Measurements from ENCODE around the gene UBAP2L. TPM values are rescaled to one million over a fixed set of nuclear protein-coding genes. Genes with fewer than 3 reads are reported as not detected.

The UBAP2L gene
- total and polyA plus RNA-seq, 9 of the 15 experiments (the other 6 are each of a cell fraction or from before 2014, with no cell fraction given), result 75.0 to 245 (median 119) TPM

DNA sequence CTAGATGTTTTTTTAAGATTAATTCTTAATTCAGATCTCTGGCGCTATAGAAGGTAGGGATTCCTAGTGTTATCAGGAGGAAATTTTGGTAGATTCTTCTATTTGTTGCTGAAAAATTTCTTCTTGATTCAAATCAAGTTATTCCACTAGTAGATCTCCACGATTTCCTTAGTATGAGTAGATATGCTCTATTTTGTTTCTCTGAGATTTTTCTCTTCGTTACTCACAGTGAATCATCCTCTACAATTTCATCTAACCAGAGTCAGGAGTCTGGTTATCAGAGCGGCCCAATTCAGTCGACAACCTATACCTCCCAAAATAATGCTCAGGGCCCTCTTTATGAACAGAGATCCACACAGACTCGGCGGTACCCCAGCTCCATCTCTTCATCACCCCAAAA, 32.9 kb downstream of the UBAP2L start:
- BruUV-seq (replicated peaks), result no TSS peak
- in situ Hi-C loops (cut with MboI) (no loop called here), intact Hi-C loops (cut with micrococcal nuclease) (no loop called here)
- ChIA-PET CTCF (ENCODE audit: low intra/inter-chr PET ratio) (no interaction called here), POLR2A (interaction anchor here (0.5 kb wide), 1 partner anchor 210 kb away, joined by 3 read pairs; no protein-coding TSS in a partner anchor)
- H3K27me3 ChIP-seq (ENCODE audit: control insufficient read depth in 2 of 2, insufficient read depth in 2 of 2, low read length in 2 of 2), result no peaks in the 10 kb centered on the region
- FAIRE-seq (no peak), DNase-seq (ENCODE audit: extremely low read depth in 1 of 4, low spot score in 3 of 4) (no peak), ATAC-seq (no peak)
- no peak for TF ChIP-seq ZNF717 (CRISPR knock-in tag; IDR thresholded peaks at IDR 0.05)
- no peak for TF ChIP-seq SMC3 (conservative IDR thresholded peaks at IDR 0.05; ENCODE audit: insufficient read depth, low read depth, low read length)
- no peaks in the 10 kb centered on the region; a peak in 1 of 5 replicates for H3K4me1 ChIP-seq (replicated peaks in 1 of 2; ENCODE audit: control insufficient read depth in 2 of 2, insufficient read depth in 2 of 2, low read length in 2 of 2)
- H3K79me2 ChIP-seq (ENCODE audit: control insufficient read depth, insufficient read depth, low read length), result 0 out of 3 replicates have a peak, but pooled peaks cover 3% of the 10 kb centered on the region
- H3K4me3 ChIP-seq, result no peak overlapping the region
- H3K9me1 ChIP-seq (ENCODE audit: control insufficient read depth, insufficient read depth, low read length), result no peaks in the 10 kb centered on the region
- peaks cover 99% of the 10 kb centered on the region for H3K36me3 ChIP-seq (ENCODE audit: control insufficient read depth, insufficient read depth, low read length)
- H3K9ac ChIP-seq (ENCODE audit: insufficient read depth in 1 of 2, low read depth in 2 of 2, low read length in 2 of 2), result no peak overlapping the region
- H2AFZ ChIP-seq (ENCODE audit: low read depth, low read length), result no peak overlapping the region
- no peak overlapping the region for H3K4me2 ChIP-seq (ENCODE audit: insufficient read depth, low read length)
- no peak overlapping the region for H3K27ac ChIP-seq (ENCODE audit: extremely low read depth, low read depth, low read length)
- H4K20me1 ChIP-seq (replicated peaks; ENCODE audit: control insufficient read depth, insufficient read depth, low read length), result no peaks in the 10 kb centered on the region
- 88% methylated on average over 7 of the region's 7 CpGs for WGBS (ENCODE audit: insufficient coverage, low coverage, missing lambda C conversion rate)
- H3K9me3 ChIP-seq (replicated peaks; ENCODE audit: control insufficient read depth, insufficient read depth, low read depth, low read length), result no peaks in the 10 kb centered on the region

- no peak for FAIRE-seq
Measured at GRCh38 chr1:154256686-154257085, 35.9 kb downstream of the UBAP2L start.

More at GRCh38 chr1:154256686-154257085, 35.9 kb downstream of the UBAP2L start:
- Histone ChIP-seq H3K36me3 (ENCODE audit: control insufficient read depth, insufficient read depth, low read length) (peaks cover 99% of the 10 kb centered on the region), H2AFZ (ENCODE audit: low read depth, low read length) (no peak overlapping the region), H3K27ac (ENCODE audit: extremely low read depth, low read depth, low read length) (no peak overlapping the region), H3K9me1 (ENCODE audit: control insufficient read depth, insufficient read depth, low read length) (peaks cover 3% of the 10 kb centered on the region), H3K4me3 (no peak overlapping the region), H4K20me1 (replicated peaks; ENCODE audit: control insufficient read depth, insufficient read depth, low read length) (no peaks in the 10 kb centered on the region; the same call in 1 of the 2 replicates), H3K9me3 (replicated peaks; ENCODE audit: control insufficient read depth, insufficient read depth, low read depth, low read length) (no peaks in the 10 kb centered on the region), H3K4me1 (replicated peaks in 1 of 2; ENCODE audit: control insufficient read depth in 2 of 2, insufficient read depth in 2 of 2, low read length in 2 of 2) (no peaks in the 10 kb centered on the region; a peak in 1 of 5 replicates), H3K27me3 (ENCODE audit: control insufficient read depth in 2 of 2, insufficient read depth in 2 of 2, low read length in 2 of 2) (no peaks in the 10 kb centered on the region), H3K9ac (ENCODE audit: insufficient read depth in 1 of 2, low read depth in 2 of 2, low read length in 2 of 2) (no peak overlapping the region), H3K4me2 (ENCODE audit: insufficient read depth, low read length) (no peak overlapping the region), H3K79me2 (ENCODE audit: control insufficient read depth, insufficient read depth, low read length) (no peaks in the 10 kb centered on the region)
- CTCF ChIA-PET (ENCODE audit: low intra/inter-chr PET ratio), result no interaction called here
- ATAC-seq, result no peak
- POLR2A ChIA-PET, result interaction anchor here (0.6 to 1.7 kb wide), 5 partner anchors 10 to 192 kb away, joined by 3 to 5 read pairs (median 3); no protein-coding TSS in a partner anchor
- BruUV-seq (replicated peaks), result no TSS peak
- DNase-seq (ENCODE audit: extremely low read depth in 1 of 4, low spot score in 3 of 4), result no peak
- intact Hi-C loops (cut with micrococcal nuclease) (no loop called here), in situ Hi-C loops (cut with MboI) (no loop called here)
- no peak for TF ChIP-seq CREB1 (IDR thresholded peaks at IDR 0.05)
- TF ChIP-seq CREB1 (CRISPR knock-in tag; IDR thresholded peaks at IDR 0.05), result no peak
- no peak for TF ChIP-seq HDAC6 (IDR thresholded peaks at IDR 0.05; ENCODE audit: low read depth, low read length)
- no peak for TF ChIP-seq LARP7 (IDR thresholded peaks at IDR 0.05)
- TF ChIP-seq CHD1 (IDR thresholded peaks at IDR 0.05; ENCODE audit: low read length), result no peak
- no peak for TF ChIP-seq ZNF175 (CRISPR knock-in tag; IDR thresholded peaks at IDR 0.05; ENCODE audit: low read depth)
- TF ChIP-seq, protein P1, sequence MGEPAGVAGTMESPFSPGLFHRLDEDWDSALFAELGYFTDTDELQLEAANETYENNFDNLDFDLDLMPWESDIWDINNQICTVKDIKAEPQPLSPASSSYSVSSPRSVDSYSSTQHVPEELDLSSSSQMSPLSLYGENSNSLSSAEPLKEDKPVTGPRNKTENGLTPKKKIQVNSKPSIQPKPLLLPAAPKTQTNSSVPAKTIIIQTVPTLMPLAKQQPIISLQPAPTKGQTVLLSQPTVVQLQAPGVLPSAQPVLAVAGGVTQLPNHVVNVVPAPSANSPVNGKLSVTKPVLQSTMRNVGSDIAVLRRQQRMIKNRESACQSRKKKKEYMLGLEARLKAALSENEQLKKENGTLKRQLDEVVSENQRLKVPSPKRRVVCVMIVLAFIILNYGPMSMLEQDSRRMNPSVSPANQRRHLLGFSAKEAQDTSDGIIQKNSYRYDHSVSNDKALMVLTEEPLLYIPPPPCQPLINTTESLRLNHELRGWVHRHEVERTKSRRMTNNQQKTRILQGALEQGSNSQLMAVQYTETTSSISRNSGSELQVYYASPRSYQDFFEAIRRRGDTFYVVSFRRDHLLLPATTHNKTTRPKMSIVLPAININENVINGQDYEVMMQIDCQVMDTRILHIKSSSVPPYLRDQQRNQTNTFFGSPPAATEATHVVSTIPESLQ (CRISPR knock-in tag; IDR thresholded peaks at IDR 0.05), result no peak
- no peak for TF ChIP-seq RBFOX2 (IDR thresholded peaks at IDR 0.05; ENCODE audit: low read depth, low read length)
- TF ChIP-seq MTF1 (CRISPR knock-in tag; IDR thresholded peaks at IDR 0.05; ENCODE audit: borderline replicate concordance), result no peak
